DMS 273 treated with DMSO at 0.1 percent for 48 hours (cell line): Measurements from ENCODE around the gene RALGPS1.

Source experiments
- DNase-seq: peaks from one replicate; lab custom pipeline; 2025; lab: John Stamatoyannopoulos, UW

Gene RALGPS1

GRCh38 chr9:127174386-127175318 is 260.1 kb downstream of the RALGPS1 start:
- DNase-seq = no peak

DNA sequence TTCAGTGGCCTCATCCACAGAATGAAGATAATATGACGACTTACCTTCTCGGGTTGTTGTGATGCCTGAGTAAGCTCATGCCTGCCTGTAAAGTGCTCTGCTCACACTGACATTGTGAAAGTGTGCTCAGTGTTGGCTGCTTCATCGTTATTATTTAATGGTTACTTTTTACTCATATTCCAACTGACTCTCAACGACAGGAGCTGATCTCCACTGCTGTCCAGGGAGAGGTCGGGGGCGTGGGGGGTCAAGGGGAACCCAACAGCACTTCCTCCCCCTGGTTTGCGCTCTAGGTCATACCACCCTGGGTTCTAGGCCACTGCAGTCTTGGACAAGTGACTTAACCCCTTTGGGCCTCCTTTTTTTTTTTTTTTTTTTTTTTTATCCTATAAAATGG is 260.7 kb downstream of the RALGPS1 start:
- no peak for DNase-seq

DNA sequence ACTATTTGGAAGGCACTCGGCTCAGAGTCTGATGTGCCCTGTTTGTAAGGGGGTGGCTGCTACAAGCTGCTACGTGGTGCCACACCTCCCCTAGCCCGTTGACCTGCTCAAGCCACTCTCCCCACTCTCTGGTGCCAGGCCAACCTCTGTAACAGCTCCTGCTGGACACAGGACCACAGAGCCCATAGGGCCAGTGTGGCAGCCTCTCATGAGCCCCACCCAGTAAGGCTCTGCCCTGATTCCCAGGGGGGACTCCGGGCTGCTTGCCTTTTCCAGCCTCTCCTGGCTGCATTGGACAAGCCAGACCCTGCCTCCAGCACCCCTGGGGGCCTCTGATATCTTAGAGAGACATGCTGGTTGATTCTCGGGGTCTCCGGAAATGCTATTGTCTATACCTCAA is 261.2 kb downstream of the RALGPS1 start:
- no peak for DNase-seq

GRCh38 chr9:127176631-127177030 is 262.0 kb downstream of the RALGPS1 start:
- no peak for DNase-seq

- DNase-seq = no peak
These were observed 262.6 kb downstream of the RALGPS1 start for GRCh38 chr9:127177231-127177630.

GRCh38 chr9:127177665-127178265 is 263.2 kb downstream of the RALGPS1 start:
- DNase-seq = no peak

DNA sequence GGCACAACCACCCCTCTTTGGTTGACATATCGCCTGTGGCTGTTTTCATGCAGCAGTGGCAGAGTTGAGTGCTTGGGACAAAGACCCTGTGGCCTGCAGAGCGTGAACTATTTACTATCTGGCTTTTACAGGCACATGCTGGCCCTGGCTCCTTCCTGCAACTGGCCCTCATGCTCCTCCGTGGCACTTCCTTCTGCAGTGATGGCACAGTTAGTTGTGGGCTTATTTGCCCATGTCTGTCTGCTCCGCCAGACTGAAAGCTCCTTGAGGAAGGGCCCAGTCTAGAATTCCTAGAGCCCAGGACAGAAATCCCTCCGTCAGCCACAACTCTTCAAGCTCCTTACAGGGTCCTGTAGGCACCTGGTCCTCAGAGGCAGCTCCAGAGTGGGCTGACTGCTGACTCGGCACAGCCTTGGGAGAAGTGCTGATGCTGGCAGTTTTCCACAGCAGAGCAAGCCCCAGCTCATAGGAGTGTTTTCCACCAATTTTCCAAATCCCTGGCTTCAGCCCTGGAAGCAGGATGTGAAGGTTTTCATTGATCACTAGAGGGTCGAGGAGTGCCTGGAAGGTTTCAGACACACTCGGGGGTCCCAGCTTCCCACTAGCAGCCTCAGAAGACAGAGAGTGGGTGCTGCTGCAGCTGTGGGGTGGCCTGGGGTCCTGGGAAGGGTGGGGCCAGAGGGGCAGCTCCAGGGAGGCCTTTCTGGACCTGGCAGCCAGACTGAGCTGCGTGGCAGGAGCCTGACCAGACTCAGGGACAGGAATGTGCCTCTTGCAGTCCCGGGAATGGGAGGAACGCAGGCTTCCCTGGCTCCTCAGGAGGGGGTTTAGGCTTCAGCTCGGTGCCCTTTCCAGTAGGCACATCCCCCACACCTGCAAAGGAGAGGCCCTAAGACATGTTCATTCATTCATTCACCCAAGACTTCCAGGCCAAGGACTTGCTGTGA is 264.4 kb downstream of the RALGPS1 start:
- DNase-seq = no peak

DNA sequence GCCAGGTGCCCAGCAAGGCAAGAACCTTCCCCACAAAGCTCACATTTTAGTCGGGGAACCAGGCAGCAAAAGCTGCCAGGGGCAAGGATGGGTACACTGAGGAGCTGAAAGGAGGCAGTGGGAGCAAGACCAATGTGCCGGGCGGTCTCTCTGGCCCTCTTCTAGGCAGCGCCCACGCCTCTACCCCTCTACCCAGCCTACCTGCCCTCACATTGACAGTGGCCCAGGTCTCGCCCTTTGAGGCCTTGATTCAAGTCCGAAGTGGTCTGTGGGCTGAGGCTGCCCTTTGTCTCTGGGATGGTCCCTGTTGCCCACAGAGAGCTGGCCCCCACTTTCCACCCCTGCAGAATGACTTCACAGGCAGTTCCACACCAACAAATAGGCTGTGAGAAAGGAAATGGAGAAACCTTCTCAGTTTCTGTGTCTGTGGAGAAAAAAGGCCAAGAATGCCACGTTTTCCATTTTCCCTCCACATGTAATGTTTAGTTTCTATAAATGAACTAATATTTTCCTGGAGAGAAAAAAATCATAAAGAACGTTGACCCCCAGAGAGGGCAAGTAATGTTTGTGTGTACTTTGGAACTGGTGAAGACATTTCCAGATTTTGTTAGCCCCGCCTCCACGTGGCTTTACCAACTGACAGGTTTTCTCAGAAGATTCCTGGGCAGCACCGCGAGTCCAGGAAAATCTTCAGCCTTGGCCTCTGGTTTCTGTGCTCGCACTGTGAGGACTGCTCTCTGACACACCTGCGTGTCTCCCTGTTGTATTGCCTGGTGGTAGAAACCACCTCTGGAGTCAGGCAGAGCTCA is 265.3 kb downstream of the RALGPS1 start:
- DNase-seq = no peak

DNA sequence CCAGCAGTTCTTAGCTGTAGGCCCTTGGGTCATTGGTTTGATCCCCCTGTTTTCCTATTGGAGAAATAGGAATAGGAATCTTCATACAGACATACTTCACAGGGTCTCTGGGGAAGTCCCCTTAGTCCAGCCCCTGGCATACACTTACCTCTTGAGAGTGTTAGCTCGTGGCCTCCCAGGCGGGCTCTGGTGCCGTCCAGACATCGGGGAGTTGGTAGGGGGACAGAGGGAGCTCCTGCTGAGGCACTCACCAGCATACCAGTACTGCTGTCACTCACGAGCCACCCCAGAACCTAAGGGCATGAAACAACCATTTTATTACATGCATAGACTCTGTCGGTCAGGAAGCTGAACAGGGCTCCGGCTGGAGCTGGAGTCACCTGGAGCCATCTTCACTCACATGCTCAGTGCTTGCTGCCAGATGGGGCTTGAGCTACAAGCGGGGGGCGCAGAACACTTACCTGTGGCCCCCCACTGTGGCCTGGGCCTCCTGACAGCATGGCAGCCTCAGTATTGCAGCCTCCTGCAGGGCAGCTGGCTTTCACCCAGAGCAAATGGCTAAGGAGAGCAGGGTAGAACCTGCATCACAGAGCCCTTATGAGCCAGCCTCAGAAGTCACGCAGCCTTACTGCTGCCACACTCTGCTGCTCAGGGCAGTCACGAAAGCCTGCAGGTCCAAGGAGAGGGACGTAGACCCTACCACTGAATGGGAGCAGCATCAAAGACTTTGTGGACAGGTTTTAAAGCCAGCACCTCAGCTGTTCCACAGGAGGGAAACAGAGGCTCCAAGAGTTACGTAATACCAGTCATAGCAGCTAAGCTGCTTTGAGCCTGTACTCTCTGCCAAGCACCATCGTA is 266.1 kb downstream of the RALGPS1 start:
- DNase-seq = no peak

DNA sequence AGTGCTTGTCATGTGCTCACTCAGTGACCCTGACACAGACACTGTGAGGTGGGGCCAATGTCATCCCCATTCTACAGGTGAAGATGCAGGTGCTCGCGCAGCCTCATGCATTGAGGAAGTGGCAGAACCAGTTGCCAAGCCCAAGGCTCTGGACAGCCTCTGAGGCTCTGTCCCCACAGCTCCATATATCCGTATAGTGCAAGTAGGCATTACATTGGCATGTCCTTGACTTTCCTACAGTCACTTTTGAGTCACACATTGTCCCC is 266.7 kb downstream of the RALGPS1 start:
- DNase-seq = no peak

GRCh38 chr9:127181595-127182190 is 267.1 kb downstream of the RALGPS1 start:
- DNase-seq = peak; percentile 24

DNA sequence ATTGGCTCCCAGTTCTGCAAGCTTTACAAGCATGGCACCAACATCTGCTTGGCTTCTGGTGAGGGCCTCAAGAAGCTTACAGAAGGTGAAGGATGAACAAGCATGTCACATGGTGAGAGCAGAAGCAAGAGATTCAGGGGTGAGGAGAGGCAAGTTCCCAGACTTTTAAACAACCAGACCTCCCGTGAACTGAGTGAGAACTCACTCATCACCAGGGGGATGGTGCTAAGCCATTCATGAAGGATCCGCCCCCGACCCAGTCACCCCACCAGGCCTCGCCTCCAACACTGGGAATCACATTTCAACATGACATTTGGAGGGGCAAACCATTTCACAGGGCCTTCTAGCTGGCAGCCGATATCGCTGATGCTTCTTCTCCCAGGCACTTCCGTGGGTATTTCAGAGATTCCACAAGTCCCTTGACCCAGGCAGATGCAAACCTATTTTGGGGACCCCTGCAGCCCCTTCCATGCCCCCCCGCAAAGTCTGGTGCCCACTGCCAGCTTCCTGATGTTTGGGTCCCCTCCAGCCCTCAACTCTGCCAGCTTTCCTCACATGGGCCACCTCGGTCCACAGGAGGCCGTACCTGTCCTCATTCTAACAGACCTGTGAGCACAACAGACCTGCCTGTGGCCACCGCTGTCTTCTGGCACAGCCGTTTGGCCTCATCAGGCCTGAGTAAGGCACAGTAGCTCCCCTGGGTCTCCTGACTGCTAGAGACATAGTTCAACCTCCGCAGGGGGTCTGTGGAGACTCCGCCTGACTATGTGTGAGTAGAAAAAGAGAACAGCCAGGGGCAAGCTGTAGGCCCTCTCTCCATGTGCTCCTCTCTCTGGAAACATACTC is 268.5 kb downstream of the RALGPS1 start:
- no peak for DNase-seq

GRCh38 chr9:127183814-127184582 is 269.4 kb downstream of the RALGPS1 start:
- DNase-seq = no peak

- DNase-seq = no peak
These were observed 270.1 kb downstream of the RALGPS1 start for GRCh38 chr9:127184641-127185040.

DNA sequence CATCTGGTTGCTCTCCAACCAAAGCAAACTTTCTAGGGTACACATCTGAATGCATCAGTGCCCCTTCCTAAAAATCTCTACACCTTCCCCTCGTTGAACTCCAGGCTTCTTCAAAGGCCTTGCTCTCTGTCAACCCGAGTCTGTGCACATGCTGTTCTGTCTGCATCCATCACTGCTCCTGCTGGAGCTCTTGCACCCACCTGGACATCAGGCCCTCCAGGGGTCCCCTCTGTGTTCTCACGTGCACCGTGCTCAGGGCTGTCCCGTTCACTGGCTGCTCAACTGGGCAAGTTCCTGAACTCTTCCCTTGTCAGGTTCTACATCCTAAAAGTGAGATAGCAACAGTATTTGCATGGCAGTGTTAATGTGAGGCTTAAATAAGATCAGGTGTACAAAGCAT is 270.6 kb downstream of the RALGPS1 start:
- no peak for DNase-seq

- no peak for DNase-seq
These were observed 271.6 kb downstream of the RALGPS1 start for GRCh38 chr9:127185931-127186781.

DNA sequence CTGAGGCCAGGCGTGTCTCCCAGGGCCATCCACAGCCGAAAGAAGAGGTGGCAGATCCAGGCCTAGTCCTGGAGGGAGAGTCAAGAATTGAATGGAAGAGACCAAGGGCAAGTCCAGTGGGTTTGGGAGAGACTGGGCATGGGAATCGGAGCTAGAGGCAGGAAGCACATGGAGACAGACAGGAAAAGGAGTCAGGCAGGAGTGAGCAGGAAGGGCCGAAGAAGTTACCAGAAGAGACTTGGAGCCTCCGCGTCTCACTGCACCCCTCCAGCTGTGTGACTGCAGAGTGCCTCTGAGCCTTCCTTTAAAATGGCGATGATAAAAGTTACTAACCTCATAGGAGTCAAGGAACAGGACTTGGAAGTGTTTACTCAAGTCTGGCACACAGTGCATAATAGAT is 272.2 kb downstream of the RALGPS1 start:
- no peak for DNase-seq
